Measurements from ENCODE around the gene RHBG. TPM values are rescaled to one million over a fixed set of nuclear protein-coding genes. Genes with fewer than 3 reads are reported as not detected.

Gene RHBG
- total and polyA plus RNA-seq, 2 experiments from 2014 or later, result 1.2 to 1.6 TPM

GRCh38 chr1:156431366-156431765 lies 62.4 kb downstream of the RHBG start:
- Mint-ChIP-seq H3K27ac (no peak overlapping the region), H3K4me1 (peaks cover 52% of the 10 kb centered on the region), H3K27me3 (ENCODE audit: insufficient read depth, low read depth, poor library complexity) (peaks cover 97% of the 10 kb centered on the region), H3K36me3 (ENCODE audit: low read depth) (no peaks in the 10 kb centered on the region; the same call in 2 of the 3 replicates), H3K9me3 (0 out of 3 replicates have a peak, but pooled peaks cover 3% of the 10 kb centered on the region), H3K4me3 (no peak overlapping the region; the same call in 2 of the 3 replicates)
- Histone ChIP-seq H3K9me2 (ENCODE audit: insufficient read depth) (no peaks in the 10 kb centered on the region), H3K36me3 (ENCODE audit: insufficient read depth) (no peaks in the 10 kb centered on the region; the same call in 1 of the 2 replicates), H3F3A (replicated peaks; ENCODE audit: low read depth) (peaks cover 34% of the 10 kb centered on the region), H3K4me2 (peak overlapping the region; percentile 72), H3K4me1 (ENCODE audit: insufficient read depth) (peaks cover 52% of the 10 kb centered on the region), H2AFZ (no peak overlapping the region), H3K27me3 (ENCODE audit: insufficient read depth) (peaks cover 100% of the 10 kb centered on the region), H3K79me2 (replicated peaks; ENCODE audit: insufficient read depth) (no peaks in the 10 kb centered on the region), H4K20me1 (replicated peaks; ENCODE audit: insufficient read depth) (peaks cover 27% of the 10 kb centered on the region), H3K4me3 (peak overlapping the region; percentile 48), H3K27ac (ENCODE audit: low read depth) (no peak overlapping the region)
- TF ChIP-seq POLR2AphosphoS5 (IDR thresholded peaks at IDR 0.05; ENCODE audit: low read depth) (no peak), EZH2 (IDR thresholded peaks at IDR 0.05; ENCODE audit: low read depth, unreplicated experiment) (peak; percentile 55)
- DNase-seq (ENCODE audit: low spot score), result no peak
- no peak for ATAC-seq

DNA sequence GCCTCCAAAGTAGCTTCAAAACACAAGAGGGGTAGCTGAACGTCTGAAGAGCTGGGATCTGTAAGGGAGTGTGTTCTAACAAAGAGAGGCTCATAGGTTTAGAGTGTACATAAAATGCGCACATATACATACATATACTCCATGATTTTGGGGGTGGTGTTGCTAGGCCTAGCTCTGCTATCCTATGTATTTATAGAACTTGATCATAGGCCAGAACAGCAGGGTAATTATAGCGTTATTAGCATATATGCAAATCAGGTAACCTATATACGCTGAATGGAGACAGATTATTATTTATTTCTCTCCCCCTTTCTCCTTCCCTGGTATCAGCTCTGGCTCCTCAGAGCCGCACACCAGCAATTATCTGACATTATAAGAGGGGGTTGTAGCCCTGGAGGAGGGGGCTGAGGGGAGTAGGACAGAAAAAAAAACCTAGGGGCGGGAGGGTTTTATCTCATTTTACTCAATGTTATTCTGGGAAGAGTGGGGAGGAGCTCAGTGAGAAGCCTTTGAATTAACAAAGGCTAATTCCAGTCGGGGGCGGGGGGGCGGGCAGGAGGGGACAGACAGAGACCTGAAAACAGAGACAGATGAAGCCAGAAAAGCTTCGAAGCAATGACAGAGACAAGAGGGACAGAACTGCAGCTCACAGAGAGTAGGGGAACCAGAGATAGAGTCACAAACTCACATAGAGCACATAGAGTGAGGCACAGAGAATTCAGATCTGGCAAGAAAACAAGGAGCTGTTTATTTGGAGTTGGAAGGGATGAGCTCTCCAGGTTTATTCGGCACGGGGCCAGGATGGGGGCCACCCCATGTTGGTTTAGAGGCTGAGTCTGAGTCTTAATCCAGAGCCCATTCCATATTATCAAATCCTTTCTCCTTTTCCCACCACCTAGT lies 63.0 kb downstream of the RHBG start:
- no peaks in the 10 kb centered on the region; the same call in 2 of the 3 replicates for H3K36me3 Mint-ChIP-seq (ENCODE audit: low read depth)
- Histone ChIP-seq H3K9me2 (ENCODE audit: insufficient read depth) (no peaks in the 10 kb centered on the region), H3K27ac (ENCODE audit: low read depth) (no peak overlapping the region), H3K4me3 (peak overlapping the region; percentile 47), H3K36me3 (ENCODE audit: insufficient read depth) (no peaks in the 10 kb centered on the region; the same call in 1 of the 2 replicates), H3K27me3 (ENCODE audit: insufficient read depth) (peaks cover 100% of the 10 kb centered on the region), H3K4me2 (peak overlapping the region; percentile 72), H4K20me1 (replicated peaks; ENCODE audit: insufficient read depth) (peaks cover 30% of the 10 kb centered on the region), H2AFZ (no peak overlapping the region), H3F3A (replicated peaks; ENCODE audit: low read depth) (peaks cover 39% of the 10 kb centered on the region), H3K79me2 (replicated peaks; ENCODE audit: insufficient read depth) (no peaks in the 10 kb centered on the region), H3K4me1 (ENCODE audit: insufficient read depth) (peaks cover 58% of the 10 kb centered on the region)
- H3K4me1 Mint-ChIP-seq, result peaks cover 56% of the 10 kb centered on the region
- no peak overlapping the region for H3K27ac Mint-ChIP-seq
- ATAC-seq (no peak), DNase-seq (ENCODE audit: low spot score) (no peak)
- H3K27me3 Mint-ChIP-seq (ENCODE audit: insufficient read depth, low read depth, poor library complexity), result peaks cover 98% of the 10 kb centered on the region
- 0 out of 3 replicates have a peak, but pooled peaks cover 3% of the 10 kb centered on the region for H3K9me3 Mint-ChIP-seq
- peak overlapping the region; percentile 52 for H3K4me3 Mint-ChIP-seq
- TF ChIP-seq EZH2phosphoT487 (IDR thresholded peaks at IDR 0.05; ENCODE audit: unreplicated experiment) (no peak), POLR2AphosphoS5 (IDR thresholded peaks at IDR 0.05; ENCODE audit: low read depth) (no peak), EZH2 (IDR thresholded peaks at IDR 0.05; ENCODE audit: low read depth, unreplicated experiment) (peak; percentile 63)
- TF ChIP-seq, protein P1, sequence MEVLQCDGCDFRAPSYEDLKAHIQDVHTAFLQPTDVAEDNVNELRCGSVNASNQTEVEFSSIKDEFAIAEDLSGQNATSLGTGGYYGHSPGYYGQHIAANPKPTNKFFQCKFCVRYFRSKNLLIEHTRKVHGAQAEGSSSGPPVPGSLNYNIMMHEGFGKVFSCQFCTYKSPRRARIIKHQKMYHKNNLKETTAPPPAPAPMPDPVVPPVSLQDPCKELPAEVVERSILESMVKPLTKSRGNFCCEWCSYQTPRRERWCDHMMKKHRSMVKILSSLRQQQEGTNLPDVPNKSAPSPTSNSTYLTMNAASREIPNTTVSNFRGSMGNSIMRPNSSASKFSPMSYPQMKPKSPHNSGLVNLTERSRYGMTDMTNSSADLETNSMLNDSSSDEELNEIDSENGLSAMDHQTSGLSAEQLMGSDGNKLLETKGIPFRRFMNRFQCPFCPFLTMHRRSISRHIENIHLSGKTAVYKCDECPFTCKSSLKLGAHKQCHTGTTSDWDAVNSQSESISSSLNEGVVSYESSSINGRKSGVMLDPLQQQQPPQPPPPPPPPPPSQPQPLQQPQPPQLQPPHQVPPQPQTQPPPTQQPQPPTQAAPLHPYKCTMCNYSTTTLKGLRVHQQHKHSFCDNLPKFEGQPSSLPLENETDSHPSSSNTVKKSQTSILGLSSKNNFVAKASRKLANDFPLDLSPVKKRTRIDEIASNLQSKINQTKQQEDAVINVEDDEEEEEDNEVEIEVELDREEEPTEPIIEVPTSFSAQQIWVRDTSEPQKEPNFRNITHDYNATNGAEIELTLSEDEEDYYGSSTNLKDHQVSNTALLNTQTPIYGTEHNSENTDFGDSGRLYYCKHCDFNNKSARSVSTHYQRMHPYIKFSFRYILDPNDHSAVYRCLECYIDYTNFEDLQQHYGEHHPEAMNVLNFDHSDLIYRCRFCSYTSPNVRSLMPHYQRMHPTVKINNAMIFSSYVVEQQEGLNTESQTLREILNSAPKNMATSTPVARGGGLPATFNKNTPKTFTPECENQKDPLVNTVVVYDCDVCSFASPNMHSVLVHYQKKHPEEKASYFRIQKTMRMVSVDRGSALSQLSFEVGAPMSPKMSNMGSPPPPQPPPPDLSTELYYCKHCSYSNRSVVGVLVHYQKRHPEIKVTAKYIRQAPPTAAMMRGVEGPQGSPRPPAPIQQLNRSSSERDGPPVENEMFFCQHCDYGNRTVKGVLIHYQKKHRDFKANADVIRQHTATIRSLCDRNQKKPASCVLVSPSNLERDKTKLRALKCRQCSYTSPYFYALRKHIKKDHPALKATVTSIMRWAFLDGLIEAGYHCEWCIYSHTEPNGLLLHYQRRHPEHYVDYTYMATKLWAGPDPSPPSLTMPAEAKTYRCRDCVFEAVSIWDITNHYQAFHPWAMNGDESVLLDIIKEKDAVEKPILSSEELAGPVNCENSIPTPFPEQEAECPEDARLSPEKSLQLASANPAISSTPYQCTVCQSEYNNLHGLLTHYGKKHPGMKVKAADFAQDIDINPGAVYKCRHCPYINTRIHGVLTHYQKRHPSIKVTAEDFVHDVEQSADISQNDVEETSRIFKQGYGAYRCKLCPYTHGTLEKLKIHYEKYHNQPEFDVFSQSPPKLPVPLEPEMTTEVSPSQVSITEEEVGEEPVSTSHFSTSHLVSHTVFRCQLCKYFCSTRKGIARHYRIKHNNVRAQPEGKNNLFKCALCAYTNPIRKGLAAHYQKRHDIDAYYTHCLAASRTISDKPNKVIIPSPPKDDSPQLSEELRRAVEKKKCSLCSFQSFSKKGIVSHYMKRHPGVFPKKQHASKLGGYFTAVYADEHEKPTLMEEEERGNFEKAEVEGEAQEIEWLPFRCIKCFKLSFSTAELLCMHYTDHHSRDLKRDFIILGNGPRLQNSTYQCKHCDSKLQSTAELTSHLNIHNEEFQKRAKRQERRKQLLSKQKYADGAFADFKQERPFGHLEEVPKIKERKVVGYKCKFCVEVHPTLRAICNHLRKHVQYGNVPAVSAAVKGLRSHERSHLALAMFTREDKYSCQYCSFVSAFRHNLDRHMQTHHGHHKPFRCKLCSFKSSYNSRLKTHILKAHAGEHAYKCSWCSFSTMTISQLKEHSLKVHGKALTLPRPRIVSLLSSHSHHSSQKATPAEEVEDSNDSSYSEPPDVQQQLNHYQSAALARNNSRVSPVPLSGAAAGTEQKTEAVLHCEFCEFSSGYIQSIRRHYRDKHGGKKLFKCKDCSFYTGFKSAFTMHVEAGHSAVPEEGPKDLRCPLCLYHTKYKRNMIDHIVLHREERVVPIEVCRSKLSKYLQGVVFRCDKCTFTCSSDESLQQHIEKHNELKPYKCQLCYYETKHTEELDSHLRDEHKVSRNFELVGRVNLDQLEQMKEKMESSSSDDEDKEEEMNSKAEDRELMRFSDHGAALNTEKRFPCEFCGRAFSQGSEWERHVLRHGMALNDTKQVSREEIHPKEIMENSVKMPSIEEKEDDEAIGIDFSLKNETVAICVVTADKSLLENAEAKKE (CRISPR knock-in tag; IDR thresholded peaks at IDR 0.05), result no peak
- TF ChIP-seq, protein P2, sequence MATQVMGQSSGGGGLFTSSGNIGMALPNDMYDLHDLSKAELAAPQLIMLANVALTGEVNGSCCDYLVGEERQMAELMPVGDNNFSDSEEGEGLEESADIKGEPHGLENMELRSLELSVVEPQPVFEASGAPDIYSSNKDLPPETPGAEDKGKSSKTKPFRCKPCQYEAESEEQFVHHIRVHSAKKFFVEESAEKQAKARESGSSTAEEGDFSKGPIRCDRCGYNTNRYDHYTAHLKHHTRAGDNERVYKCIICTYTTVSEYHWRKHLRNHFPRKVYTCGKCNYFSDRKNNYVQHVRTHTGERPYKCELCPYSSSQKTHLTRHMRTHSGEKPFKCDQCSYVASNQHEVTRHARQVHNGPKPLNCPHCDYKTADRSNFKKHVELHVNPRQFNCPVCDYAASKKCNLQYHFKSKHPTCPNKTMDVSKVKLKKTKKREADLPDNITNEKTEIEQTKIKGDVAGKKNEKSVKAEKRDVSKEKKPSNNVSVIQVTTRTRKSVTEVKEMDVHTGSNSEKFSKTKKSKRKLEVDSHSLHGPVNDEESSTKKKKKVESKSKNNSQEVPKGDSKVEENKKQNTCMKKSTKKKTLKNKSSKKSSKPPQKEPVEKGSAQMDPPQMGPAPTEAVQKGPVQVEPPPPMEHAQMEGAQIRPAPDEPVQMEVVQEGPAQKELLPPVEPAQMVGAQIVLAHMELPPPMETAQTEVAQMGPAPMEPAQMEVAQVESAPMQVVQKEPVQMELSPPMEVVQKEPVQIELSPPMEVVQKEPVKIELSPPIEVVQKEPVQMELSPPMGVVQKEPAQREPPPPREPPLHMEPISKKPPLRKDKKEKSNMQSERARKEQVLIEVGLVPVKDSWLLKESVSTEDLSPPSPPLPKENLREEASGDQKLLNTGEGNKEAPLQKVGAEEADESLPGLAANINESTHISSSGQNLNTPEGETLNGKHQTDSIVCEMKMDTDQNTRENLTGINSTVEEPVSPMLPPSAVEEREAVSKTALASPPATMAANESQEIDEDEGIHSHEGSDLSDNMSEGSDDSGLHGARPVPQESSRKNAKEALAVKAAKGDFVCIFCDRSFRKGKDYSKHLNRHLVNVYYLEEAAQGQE (IDR thresholded peaks at IDR 0.05; ENCODE audit: unreplicated experiment), result no peak

Measured in GM23338 (cell line).